HepG2 (cell line): ENCODE data around the gene DRC7. TPM values are rescaled to one million over a fixed set of nuclear protein-coding genes. Genes with fewer than 3 reads are reported as not detected.

ENCODE experiments used
- ATAC-seq: fragments of 200-7000 bp; cut with Tn5 transposase; 3 replicates; pipeline ENCODE4 v1.9.1; 2020; ENCODE audit warnings: mild to moderate bottlenecking, moderate library complexity
- BruUV-seq: library from RNA; stranded (reverse); fragments of 400-500 nt; replicated peaks from 2 replicates; lab custom pipeline; 2021; lab: Mats Ljungman, UMichigan
- CTCF ChIA-PET: fragments of 300-600 bp; formaldehyde crosslinking; extraction: SDS; loops from one replicate; lab custom pipeline; 2021; ENCODE audit warnings: low total read pairs, inconsistent platforms, low intra/inter-chr PET ratio; lab: Yijun Ruan, JAX
- POLR2A ChIA-PET: fragments of 350-600 bp; sonication (Branson Sonifier 250); formaldehyde crosslinking; loops from one replicate; lab custom pipeline; 2020; ENCODE audit warnings: antibody characterized with exemption, inconsistent platforms; lab: Yijun Ruan, JAX
- DNase-seq: peaks from one replicate; pipeline ENCODE4 v3.0.0-alpha.2; 2015; ENCODE audit warnings: low spot score
- FAIRE-seq: peaks from 3 replicates; lab custom pipeline; 2011; peaks lifted over from hg19 to GRCh38; lab: Jason Lieb, UNC
- H2AFZ ChIP-seq: one replicate; pipeline ENCODE4 v1.6.1; 2011; ENCODE audit warnings: low read length, inconsistent platforms
- H3K27ac ChIP-seq: fragments of 300-600 bp; 3 replicates; pipeline ENCODE4 v1.8.0; 2011; ENCODE audit warnings: mixed run types, mild to moderate bottlenecking, mixed read lengths, low read length, inconsistent platforms; ENCODE audit not compliant: insufficient read depth; ENCODE audit errors: extremely low read length
- H3K27me3 ChIP-seq, 2 experiments: fragments of 200-600 bp in 1 of 2; 2 replicates in 1 of 2; 3 replicates in 1 of 2; pipeline versions ENCODE4 v1.6.0 to v1.8.0; 2011; ENCODE audit warnings: low read length in 2 of 2, mild to moderate bottlenecking in 2 of 2, moderate library complexity in 2 of 2, inconsistent platforms in 1 of 2; ENCODE audit not compliant: insufficient read depth in 2 of 2, control insufficient read depth in 1 of 2
- H3K36me3 ChIP-seq, 2 experiments: fragments of 200-600 bp in 1 of 2; replicated peaks in 1 of 2; 2 replicates in 1 of 2; 3 replicates in 1 of 2; pipeline versions ENCODE4 v1.5.1 to v1.8.0; 2011; ENCODE audit warnings: low read length in 2 of 2, inconsistent platforms in 1 of 2; ENCODE audit not compliant: insufficient read depth in 2 of 2, control insufficient read depth in 1 of 2
- H3K4me1 ChIP-seq: 2 replicates; pipeline ENCODE4 v1.5.1; 2012; ENCODE audit warnings: low read length, inconsistent platforms; ENCODE audit not compliant: insufficient read depth
- H3K4me2 ChIP-seq: 2 replicates; pipeline ENCODE4 v1.6.0; 2011; ENCODE audit warnings: low read depth, low read length, inconsistent platforms
- H3K4me3 ChIP-seq, 3 experiments: fragments of 200-600 bp in 1 of 3; sonication (generic), shearing (Covaris generic) in 1 of 3; replicated peaks in 1 of 3; 2 replicates each; pipeline ENCODE4 v1.5.1; 2011 to 2016; ENCODE audit warnings: low read length in 3 of 3, inconsistent platforms in 2 of 3, low read depth in 2 of 3, mild to moderate bottlenecking in 2 of 3, control low read depth in 1 of 3, mixed read lengths in 1 of 3; ENCODE audit not compliant: insufficient read depth in 1 of 3
- H3K79me2 ChIP-seq: one replicate; pipeline ENCODE4 v1.6.1; 2011; ENCODE audit warnings: low read length, inconsistent platforms; ENCODE audit not compliant: insufficient read depth
- H3K9ac ChIP-seq: 2 replicates; pipeline ENCODE4 v1.6.0; 2011; ENCODE audit warnings: mild to moderate bottlenecking, low read depth, low read length, inconsistent platforms; ENCODE audit not compliant: insufficient read depth
- H3K9me3 ChIP-seq: 2 replicates; pipeline ENCODE4 v1.5.1; 2012; ENCODE audit warnings: mild to moderate bottlenecking, low read length
- H4K20me1 ChIP-seq: 2 replicates; pipeline ENCODE4 v1.6.0; 2011; ENCODE audit warnings: inconsistent platforms, mild to moderate bottlenecking, low read length, moderate library complexity; ENCODE audit not compliant: insufficient read depth
- EP300 ChIP-seq, 3 experiments: sonication (generic) in 1 of 3; formaldehyde crosslinking in 1 of 3; IDR thresholded peaks; 2 replicates each; pipeline versions ENCODE4 v1.5.1 to v1.6.1; 2011 to 2020; ENCODE audit warnings: low read depth in 2 of 3, low read length in 2 of 3, borderline replicate concordance in 1 of 3, improper control_type of control experiment in 1 of 3, mild to moderate bottlenecking in 1 of 3, missing genetic modification reagents in 1 of 3, moderate library complexity in 1 of 3
- FOXA1 ChIP-seq, 2 experiments: fragments of 450-650 bp in 1 of 2; sonication (generic) in 1 of 2; formaldehyde crosslinking in 1 of 2; IDR thresholded peaks; 2 replicates each; pipeline versions ENCODE4 v1.4.0 to v1.6.1; 2016 to 2020; ENCODE audit warnings: missing genetic modification reagents in 1 of 2
- NFKB2 ChIP-seq: sonication (generic); formaldehyde crosslinking; IDR thresholded peaks from 2 replicates; pipeline ENCODE4 v1.4.0; 2020; ENCODE audit warnings: missing genetic modification reagents, borderline replicate concordance
- NFKBIZ ChIP-seq: IDR thresholded peaks from 2 replicates; pipeline ENCODE4 v1.6.1; 2018; ENCODE audit warnings: missing genetic modification reagents, missing compliant biosample characterization
- PCBP2 ChIP-seq: fragments of 200-400 bp; formaldehyde crosslinking; optimal IDR thresholded peaks from 2 replicates; pipeline ENCODE3; 2018; ENCODE audit warnings: low read length, low read depth; ENCODE audit not compliant: poor library complexity, severe bottlenecking
- PRPF4 ChIP-seq: fragments of 200-400 bp; formaldehyde crosslinking; IDR thresholded peaks from 2 replicates; pipeline ENCODE4 v1.6.1; 2016; ENCODE audit warnings: low read length, low read depth; ENCODE audit not compliant: poor library complexity, severe bottlenecking
- TEAD3 ChIP-seq: optimal IDR thresholded peaks from 2 replicates; pipeline ENCODE3; 2016; ENCODE audit warnings: borderline replicate concordance
- ZNF136 ChIP-seq: sonication (generic); formaldehyde crosslinking; IDR thresholded peaks from 2 replicates; pipeline ENCODE4 v1.8.1; 2022; ENCODE audit warnings: low read depth, mild to moderate bottlenecking, moderate library complexity, missing genetic modification reagents
- ZNF263 ChIP-seq: sonication (generic); formaldehyde crosslinking; IDR thresholded peaks from 2 replicates; pipeline ENCODE4 v1.4.0; 2020; ENCODE audit warnings: missing genetic modification reagents
- ZNF761 ChIP-seq: sonication (generic); formaldehyde crosslinking; conservative IDR thresholded peaks from 2 replicates; pipeline ENCODE4 v1.4.0; 2020; ENCODE audit warnings: mild to moderate bottlenecking, missing genetic modification reagents
- WGBS: methylation state at CpG from one replicate; pipeline ENCODE4 v1.1.6; 2017; ENCODE audit warnings: low lambda C conversion rate; 5-methylcytosine and 5-hydroxymethylcytosine counted together
- in situ Hi-C: cut with HindIII; loops from 2 replicates; pipeline ENCODE4 v1.10.0; 2017; ENCODE audit warnings: low pct_unique_long_range_greater_than_20kb; ENCODE audit not compliant: extremely low pct_ligation_motif_present
- intact Hi-C: fragments of 100-400 bp; cut with micrococcal nuclease; formaldehyde crosslinking; loops from one replicate; pipeline ENCODE4 v1.10.0; 2022; ENCODE audit not compliant: unreplicated experiment
- polyA plus RNA-seq, 8 experiments: library from polyadenylated mRNA; depleted of rRNA in 3 of 8; stranded (reverse) in 7 of 8; unstranded in 1 of 8; fragments of >200 nt; fragmentation: Illumina TruSeq in 4 of 8; extraction: Trizol in 4 of 8; gene quantifications; 2 replicates each; pipeline versions ENCODE4 v1.2.1 to v1.2.3, GENCODE V29; 2011 to 2016; ENCODE audit warnings: low read depth in 4 of 8, missing spikeins in 1 of 8, mixed read lengths in 1 of 8; ENCODE audit not compliant: insufficient read depth in 1 of 8
- total RNA-seq, 5 experiments: library from RNA; depleted of rRNA; stranded (reverse); fragments of >200 nt; fragmentation: Illumina TruSeq; extraction: Trizol; gene quantifications; 2 replicates each; pipeline ENCODE4 v1.2.3, GENCODE V29; 2016; ENCODE audit warnings: low read depth in 1 of 5
- TF ChIP-seq, protein P1 (sequence below): sonication (generic); formaldehyde crosslinking; IDR thresholded peaks from 2 replicates; pipeline ENCODE4 v1.5.0; 2020; ENCODE audit warnings: mild to moderate bottlenecking, missing genetic modification reagents, moderate library complexity
- TF ChIP-seq, protein P2 (sequence below): sonication (generic); formaldehyde crosslinking; IDR thresholded peaks from 2 replicates; pipeline ENCODE4 v1.4.0; 2020; ENCODE audit warnings: missing genetic modification reagents
- TF ChIP-seq, protein P3 (sequence below): sonication (generic); formaldehyde crosslinking; IDR thresholded peaks from 2 replicates; pipeline ENCODE4 v1.5.0; 2020; ENCODE audit warnings: missing genetic modification reagents
- TF ChIP-seq, protein P4 (sequence below): sonication (generic); formaldehyde crosslinking; IDR thresholded peaks from 2 replicates; pipeline ENCODE4 v1.4.0; 2020; ENCODE audit warnings: missing genetic modification reagents

DRC7 gene
- total and polyA plus RNA-seq, 2 of the 13 experiments (the other 11 are each of a cell fraction or from before 2014, with no cell fraction given): 2.7 to 3.4 TPM

DNA sequence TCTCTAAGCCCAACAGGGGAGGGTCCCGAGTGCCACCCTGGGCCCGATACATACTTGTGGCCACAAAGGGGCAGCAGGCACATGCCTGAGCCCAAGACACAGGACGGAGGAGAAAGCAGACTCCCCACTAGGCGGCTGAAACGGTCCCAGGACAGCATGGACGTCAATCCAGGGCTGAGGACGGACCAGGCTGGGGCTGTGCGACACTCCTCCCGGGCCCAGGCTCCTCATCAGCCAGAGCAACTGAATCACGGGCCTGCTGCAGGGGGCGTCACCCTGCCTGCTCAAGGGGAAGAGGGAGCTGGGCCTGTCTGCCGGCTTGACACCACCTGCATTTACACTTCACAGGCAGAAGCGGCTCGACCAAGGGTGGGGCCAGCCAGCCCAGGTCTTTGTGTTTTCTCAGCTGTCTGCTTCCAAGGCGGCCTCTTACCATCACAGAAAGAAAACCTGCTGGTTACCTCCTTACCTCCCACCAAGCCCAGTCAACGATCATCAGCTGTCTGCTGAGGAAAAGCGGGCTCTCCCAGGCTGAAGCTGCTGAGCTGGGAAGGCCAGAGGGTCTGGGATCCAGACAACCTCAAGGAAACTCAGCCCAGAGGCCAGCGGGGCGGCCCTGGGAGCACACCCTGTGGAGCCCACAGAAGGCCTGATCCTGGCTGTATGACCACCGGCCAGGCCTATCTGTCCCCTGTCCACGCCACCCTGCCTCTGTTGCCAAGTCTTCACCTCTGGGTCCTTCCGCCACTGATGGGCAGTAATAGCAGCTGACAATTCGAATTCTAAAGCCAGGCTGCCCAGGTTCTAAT, 81.3 kb downstream of the DRC7 start:
- Histone ChIP-seq H3K27ac (no peak overlapping the region), H3K4me1 (peaks cover 15% of the 10 kb centered on the region), H3K9ac (no peak overlapping the region), H3K79me2 (no peaks in the 10 kb centered on the region), H3K4me2 (no peak overlapping the region), H3K9me3 (no peaks in the 10 kb centered on the region), H3K27me3 (no peaks in the 10 kb centered on the region), H2AFZ (no peak overlapping the region), H4K20me1 (no peaks in the 10 kb centered on the region), H3K36me3 (peaks cover 24 to 26% of the 10 kb centered on the region in 2 experiments), H3K4me3 (no peak overlapping the region)
- WGBS: 85% methylated on average over 22 of the region's 23 CpGs
- BruUV-seq: no TSS peak
- CTCF ChIA-PET: interaction anchor here (0.7 to 1.1 kb wide), 3 partner anchors 83 to 124 kb away, joined by 3 to 4 read pairs (median 3); no protein-coding TSS in a partner anchor
- in situ Hi-C loops: no loop called here
- DNase-seq (peak; percentile 52), ATAC-seq (peak; percentile 88), FAIRE-seq (peak; percentile 68)
- intact Hi-C loops: no loop called here
- POLR2A ChIA-PET: no interaction called here
- TF ChIP-seq, protein P1, sequence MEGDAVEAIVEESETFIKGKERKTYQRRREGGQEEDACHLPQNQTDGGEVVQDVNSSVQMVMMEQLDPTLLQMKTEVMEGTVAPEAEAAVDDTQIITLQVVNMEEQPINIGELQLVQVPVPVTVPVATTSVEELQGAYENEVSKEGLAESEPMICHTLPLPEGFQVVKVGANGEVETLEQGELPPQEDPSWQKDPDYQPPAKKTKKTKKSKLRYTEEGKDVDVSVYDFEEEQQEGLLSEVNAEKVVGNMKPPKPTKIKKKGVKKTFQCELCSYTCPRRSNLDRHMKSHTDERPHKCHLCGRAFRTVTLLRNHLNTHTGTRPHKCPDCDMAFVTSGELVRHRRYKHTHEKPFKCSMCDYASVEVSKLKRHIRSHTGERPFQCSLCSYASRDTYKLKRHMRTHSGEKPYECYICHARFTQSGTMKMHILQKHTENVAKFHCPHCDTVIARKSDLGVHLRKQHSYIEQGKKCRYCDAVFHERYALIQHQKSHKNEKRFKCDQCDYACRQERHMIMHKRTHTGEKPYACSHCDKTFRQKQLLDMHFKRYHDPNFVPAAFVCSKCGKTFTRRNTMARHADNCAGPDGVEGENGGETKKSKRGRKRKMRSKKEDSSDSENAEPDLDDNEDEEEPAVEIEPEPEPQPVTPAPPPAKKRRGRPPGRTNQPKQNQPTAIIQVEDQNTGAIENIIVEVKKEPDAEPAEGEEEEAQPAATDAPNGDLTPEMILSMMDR (CRISPR knock-in tag): peak; percentile 63
- TF ChIP-seq, protein P2, sequence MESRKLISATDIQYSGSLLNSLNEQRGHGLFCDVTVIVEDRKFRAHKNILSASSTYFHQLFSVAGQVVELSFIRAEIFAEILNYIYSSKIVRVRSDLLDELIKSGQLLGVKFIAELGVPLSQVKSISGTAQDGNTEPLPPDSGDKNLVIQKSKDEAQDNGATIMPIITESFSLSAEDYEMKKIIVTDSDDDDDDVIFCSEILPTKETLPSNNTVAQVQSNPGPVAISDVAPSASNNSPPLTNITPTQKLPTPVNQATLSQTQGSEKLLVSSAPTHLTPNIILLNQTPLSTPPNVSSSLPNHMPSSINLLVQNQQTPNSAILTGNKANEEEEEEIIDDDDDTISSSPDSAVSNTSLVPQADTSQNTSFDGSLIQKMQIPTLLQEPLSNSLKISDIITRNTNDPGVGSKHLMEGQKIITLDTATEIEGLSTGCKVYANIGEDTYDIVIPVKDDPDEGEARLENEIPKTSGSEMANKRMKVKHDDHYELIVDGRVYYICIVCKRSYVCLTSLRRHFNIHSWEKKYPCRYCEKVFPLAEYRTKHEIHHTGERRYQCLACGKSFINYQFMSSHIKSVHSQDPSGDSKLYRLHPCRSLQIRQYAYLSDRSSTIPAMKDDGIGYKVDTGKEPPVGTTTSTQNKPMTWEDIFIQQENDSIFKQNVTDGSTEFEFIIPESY (CRISPR knock-in tag): peak; percentile 83
- no peak for TF ChIP-seq PRPF4
- TF ChIP-seq EP300 (IDR thresholded peaks at IDR 0.05; ENCODE audit: low read depth in 2 of 2, low read length in 2 of 2): no peak
- no peak for TF ChIP-seq EP300 (CRISPR knock-in tag; IDR thresholded peaks at IDR 0.05; ENCODE audit: borderline replicate concordance)
- TF ChIP-seq FOXA1 (IDR thresholded peaks at IDR 0.05): no peak
- TF ChIP-seq FOXA1 (CRISPR knock-in tag; IDR thresholded peaks at IDR 0.05): 0 out of 2 replicates have a peak, but pooled peaks have one; percentile 11
- TF ChIP-seq, protein P3, sequence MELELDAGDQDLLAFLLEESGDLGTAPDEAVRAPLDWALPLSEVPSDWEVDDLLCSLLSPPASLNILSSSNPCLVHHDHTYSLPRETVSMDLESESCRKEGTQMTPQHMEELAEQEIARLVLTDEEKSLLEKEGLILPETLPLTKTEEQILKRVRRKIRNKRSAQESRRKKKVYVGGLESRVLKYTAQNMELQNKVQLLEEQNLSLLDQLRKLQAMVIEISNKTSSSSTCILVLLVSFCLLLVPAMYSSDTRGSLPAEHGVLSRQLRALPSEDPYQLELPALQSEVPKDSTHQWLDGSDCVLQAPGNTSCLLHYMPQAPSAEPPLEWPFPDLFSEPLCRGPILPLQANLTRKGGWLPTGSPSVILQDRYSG (CRISPR knock-in tag): no peak
- TF ChIP-seq PCBP2: no peak
- TF ChIP-seq, protein P4, sequence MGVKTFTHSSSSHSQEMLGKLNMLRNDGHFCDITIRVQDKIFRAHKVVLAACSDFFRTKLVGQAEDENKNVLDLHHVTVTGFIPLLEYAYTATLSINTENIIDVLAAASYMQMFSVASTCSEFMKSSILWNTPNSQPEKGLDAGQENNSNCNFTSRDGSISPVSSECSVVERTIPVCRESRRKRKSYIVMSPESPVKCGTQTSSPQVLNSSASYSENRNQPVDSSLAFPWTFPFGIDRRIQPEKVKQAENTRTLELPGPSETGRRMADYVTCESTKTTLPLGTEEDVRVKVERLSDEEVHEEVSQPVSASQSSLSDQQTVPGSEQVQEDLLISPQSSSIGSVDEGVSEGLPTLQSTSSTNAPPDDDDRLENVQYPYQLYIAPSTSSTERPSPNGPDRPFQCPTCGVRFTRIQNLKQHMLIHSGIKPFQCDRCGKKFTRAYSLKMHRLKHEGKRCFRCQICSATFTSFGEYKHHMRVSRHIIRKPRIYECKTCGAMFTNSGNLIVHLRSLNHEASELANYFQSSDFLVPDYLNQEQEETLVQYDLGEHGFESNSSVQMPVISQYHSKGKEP (CRISPR knock-in tag): no peak
- no peak for TF ChIP-seq TEAD3
- TF ChIP-seq ZNF136 (CRISPR knock-in tag): no peak
- peak; percentile 27; the same call in 1 of the 2 replicates for TF ChIP-seq ZNF263 (CRISPR knock-in tag)
- TF ChIP-seq ZNF761 (CRISPR knock-in tag): no peak
- peak; percentile 8; the same call in 1 of the 2 replicates for TF ChIP-seq NFKB2 (CRISPR knock-in tag)
- TF ChIP-seq NFKBIZ (CRISPR knock-in tag): no peak
